ENCODE results near the gene ZNF77.

The ZNF77 gene

GRCh38 chr19:2912306-2912705 lies 32.5 kb downstream of the ZNF77 start:
- ATAC-seq: no peak
- TF ChIP-seq PATZ1 (CRISPR knock-in tag; IDR thresholded peaks at IDR 0.05; ENCODE audit: borderline replicate concordance) (no peak), CSDC2 (CRISPR knock-in tag; IDR thresholded peaks at IDR 0.05) (no peak), ARNTL (CRISPR knock-in tag; IDR thresholded peaks at IDR 0.05; ENCODE audit: borderline replicate concordance, low read depth) (no peak), ISL1 (CRISPR knock-in tag; IDR thresholded peaks at IDR 0.05) (no peak), ESRRG (CRISPR knock-in tag; IDR thresholded peaks at IDR 0.05) (no peak), ZNF70 (CRISPR knock-in tag; IDR thresholded peaks at IDR 0.05) (no peak), POU6F1 (CRISPR knock-in tag; IDR thresholded peaks at IDR 0.05; ENCODE audit: borderline replicate concordance, low read depth) (no peak), ZFP30 (CRISPR knock-in tag; IDR thresholded peaks at IDR 0.05) (no peak), GLIS3 (CRISPR knock-in tag; IDR thresholded peaks at IDR 0.05) (no peak), TCF4 (CRISPR knock-in tag; IDR thresholded peaks at IDR 0.05; ENCODE audit: borderline replicate concordance) (no peak), CREB5 (CRISPR knock-in tag; IDR thresholded peaks at IDR 0.05; ENCODE audit: low read depth) (no peak), OSR1 (CRISPR knock-in tag; IDR thresholded peaks at IDR 0.05) (no peak), CSRNP3 (CRISPR knock-in tag; IDR thresholded peaks at IDR 0.05) (no peak)

- no peak for ATAC-seq
- no peak for TF ChIP-seq PATZ1 (CRISPR knock-in tag; IDR thresholded peaks at IDR 0.05; ENCODE audit: borderline replicate concordance)
- TF ChIP-seq ZFP30 (CRISPR knock-in tag; IDR thresholded peaks at IDR 0.05): no peak
- TF ChIP-seq ARNTL (CRISPR knock-in tag; IDR thresholded peaks at IDR 0.05; ENCODE audit: borderline replicate concordance, low read depth): no peak
- no peak for TF ChIP-seq SNAI2 (CRISPR knock-in tag; IDR thresholded peaks at IDR 0.05)
- TF ChIP-seq TOX (CRISPR knock-in tag; IDR thresholded peaks at IDR 0.05; ENCODE audit: borderline replicate concordance): no peak
- TF ChIP-seq TSHZ2 (CRISPR knock-in tag; IDR thresholded peaks at IDR 0.05): no peak
- no peak for TF ChIP-seq ZC3H10 (CRISPR knock-in tag; IDR thresholded peaks at IDR 0.05)
- TF ChIP-seq BACH2 (CRISPR knock-in tag; IDR thresholded peaks at IDR 0.05; ENCODE audit: borderline replicate concordance): no peak
- no peak for TF ChIP-seq ESRRG (CRISPR knock-in tag; IDR thresholded peaks at IDR 0.05)
- TF ChIP-seq ISL1 (CRISPR knock-in tag; IDR thresholded peaks at IDR 0.05): no peak
- TF ChIP-seq CSDC2 (CRISPR knock-in tag; IDR thresholded peaks at IDR 0.05): no peak
- TF ChIP-seq PPARA (CRISPR knock-in tag; IDR thresholded peaks at IDR 0.05; ENCODE audit: borderline replicate concordance): no peak
- TF ChIP-seq POU6F1 (CRISPR knock-in tag; IDR thresholded peaks at IDR 0.05; ENCODE audit: borderline replicate concordance, low read depth): no peak
- no peak for TF ChIP-seq GLIS3 (CRISPR knock-in tag; IDR thresholded peaks at IDR 0.05)
- no peak for TF ChIP-seq ZFP3 (CRISPR knock-in tag; IDR thresholded peaks at IDR 0.05)
- TF ChIP-seq RARB (CRISPR knock-in tag; IDR thresholded peaks at IDR 0.05): no peak
- no peak for TF ChIP-seq CREB5 (CRISPR knock-in tag; IDR thresholded peaks at IDR 0.05; ENCODE audit: low read depth)
- no peak for TF ChIP-seq ZNF70 (CRISPR knock-in tag; IDR thresholded peaks at IDR 0.05)
- TF ChIP-seq TCF4 (CRISPR knock-in tag; IDR thresholded peaks at IDR 0.05; ENCODE audit: borderline replicate concordance): no peak
Observed at GRCh38 chr19:2906631-2907195, 38.1 kb downstream of the ZNF77 start.

Measured in SK-N-SH treated with all-trans-retinoic acid at 6 μM for 48 hours (cell line).